Skin of body (tissue), 2 donors: ENCODE results near the gene RIOK1. TPM values are rescaled to one million over a fixed set of nuclear protein-coding genes. Genes with fewer than 3 reads are reported as not detected.
"Not testable (repeated sequence)": the region's sequence is repeated elsewhere in the genome, so short reads cannot be mapped to it uniquely, and the experiment has no call there.

Experiments
- DNase-seq: peaks from one replicate; lab custom pipeline; 2025; lab: John Stamatoyannopoulos, UW
- total RNA-seq: library from RNA; depleted of rRNA; stranded (reverse); fragments of >200 nt; gene quantifications from one replicate; pipeline ENCODE4 v1.2.3, GENCODE V29; 2014

The RIOK1 gene
- total RNA-seq, 1 donor from 2014 or later: 24.8 TPM

DNA sequence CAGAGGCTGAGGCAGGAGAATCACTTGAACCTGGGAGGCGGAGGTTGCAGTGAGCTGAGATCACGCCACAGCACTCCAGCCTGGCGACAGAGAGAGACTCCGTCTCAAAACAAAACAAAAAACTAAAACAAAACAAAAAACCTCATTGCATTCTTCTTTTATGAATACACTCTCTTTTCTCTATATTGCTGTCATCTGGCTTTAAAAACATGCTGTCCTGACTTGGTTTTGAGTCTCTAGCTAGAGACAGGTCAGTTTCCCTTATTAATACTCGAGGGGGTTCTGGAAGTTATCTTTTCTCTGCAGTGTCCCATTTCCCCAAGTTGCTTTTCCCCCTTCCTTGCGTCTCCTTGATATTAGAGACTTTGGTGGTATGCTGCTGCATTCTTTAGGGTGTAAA is 50.9 kb downstream of the RIOK1 start:
- no peak for DNase-seq

GRCh38 chr6:7441048-7441775 is 51.6 kb downstream of the RIOK1 start:
- no peak for DNase-seq

- no peak for DNase-seq
Observed at GRCh38 chr6:7442467-7442866, 52.9 kb downstream of the RIOK1 start.

GRCh38 chr6:7445101-7445500 is 55.5 kb downstream of the RIOK1 start:
- no peak for DNase-seq

DNA sequence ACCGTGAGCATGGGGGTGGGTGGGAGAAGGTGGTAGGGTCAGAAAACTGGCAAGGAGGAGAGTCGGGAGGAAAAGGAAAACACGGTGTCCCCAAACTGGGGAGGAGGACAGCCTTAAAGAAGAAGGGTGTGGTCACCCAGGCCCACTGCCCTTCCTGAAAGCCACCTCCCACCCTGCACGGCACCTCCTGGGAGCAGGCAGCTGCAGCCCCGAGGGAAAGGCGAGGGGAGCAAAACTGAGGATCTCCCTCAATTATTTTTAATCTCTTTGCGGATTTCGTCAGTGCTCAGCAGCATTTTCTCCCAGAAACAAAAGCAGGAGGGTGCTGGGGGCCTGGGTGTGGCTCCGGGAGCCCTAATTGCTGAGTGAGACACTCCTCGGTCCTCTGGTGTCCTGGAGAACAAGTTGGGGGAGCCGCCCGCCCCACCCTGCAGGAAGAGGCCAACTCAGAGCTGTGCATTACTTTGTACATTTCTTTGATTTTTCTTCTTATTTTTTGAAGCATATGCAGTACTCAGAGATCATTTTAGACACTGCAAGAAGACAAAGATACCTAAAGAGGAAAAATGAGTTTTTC is 56.4 kb downstream of the RIOK1 start:
- no peak for DNase-seq

- DNase-seq: no peak
Observed at GRCh38 chr6:7446619-7447325, 57.2 kb downstream of the RIOK1 start.

- DNase-seq: no peak
Observed at GRCh38 chr6:7448232-7448631, 58.6 kb downstream of the RIOK1 start.

DNA sequence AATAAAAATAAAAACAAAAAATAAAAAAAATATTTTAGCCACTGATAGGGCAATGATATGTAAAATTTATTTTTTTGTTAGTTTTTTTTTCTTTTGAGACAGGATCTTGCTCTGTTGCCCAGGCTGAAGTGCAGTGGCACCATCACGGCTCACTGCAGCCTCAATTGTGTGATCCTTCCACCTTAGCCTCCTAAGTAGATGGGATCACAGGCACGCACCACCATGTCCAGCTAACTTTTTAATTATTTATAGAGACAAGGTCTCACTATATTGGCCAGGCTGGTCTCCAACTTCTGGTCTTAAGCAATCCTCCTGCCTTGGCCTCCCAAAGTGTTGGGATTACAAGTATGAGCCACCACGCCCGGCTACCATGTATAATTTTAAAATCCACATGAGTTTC is 59.4 kb downstream of the RIOK1 start:
- no peak for DNase-seq

DNA sequence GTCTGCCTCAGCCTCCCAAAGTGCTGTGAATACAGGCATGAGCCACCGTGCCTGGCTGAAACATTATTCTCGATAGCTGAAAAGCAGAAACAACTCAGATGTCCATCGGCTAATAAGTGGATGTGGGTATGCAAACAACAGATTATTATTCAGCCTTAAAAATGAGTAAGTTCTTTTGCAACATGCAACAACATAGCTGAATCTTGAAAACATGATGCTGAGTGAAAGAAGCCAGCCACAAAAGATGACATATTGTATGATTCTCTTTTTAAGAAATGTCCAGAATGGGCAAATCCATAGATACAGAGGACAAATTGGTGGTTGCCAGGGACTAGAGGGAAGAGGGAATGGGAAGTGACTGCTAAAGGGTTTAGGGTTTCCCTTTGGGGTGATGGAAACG is 61.7 kb downstream of the RIOK1 start:
- DNase-seq: no peak

- no peak for DNase-seq
Observed at GRCh38 chr6:7452898-7453297, 63.3 kb downstream of the RIOK1 start.

GRCh38 chr6:7454696-7455358 is 65.2 kb downstream of the RIOK1 start:
- no peak for DNase-seq

GRCh38 chr6:7456302-7456701 is 66.7 kb downstream of the RIOK1 start:
- DNase-seq: not testable (repeated sequence)

DNA sequence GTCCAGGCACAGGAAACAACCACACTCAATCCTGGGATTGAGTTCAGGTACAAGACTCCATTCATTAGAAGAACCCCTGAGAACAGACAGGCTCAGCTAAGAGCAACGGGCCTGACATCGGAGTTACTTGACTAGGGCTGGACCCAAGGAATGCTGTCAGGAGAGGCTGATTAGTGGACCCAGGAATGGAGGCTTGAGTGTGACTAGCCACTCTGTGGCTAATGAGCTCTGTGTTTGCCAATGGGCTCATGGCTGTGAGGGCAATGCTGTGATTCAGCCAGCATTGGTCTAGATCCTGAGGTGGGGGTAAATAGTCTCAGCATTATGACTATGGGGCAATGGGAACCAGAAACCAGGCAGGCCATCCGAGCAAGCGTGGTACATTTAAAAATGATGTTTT is 71.8 kb downstream of the RIOK1 start:
- no peak for DNase-seq

- no peak for DNase-seq
Observed at GRCh38 chr6:7463785-7464184, 74.2 kb downstream of the RIOK1 start.

GRCh38 chr6:7467007-7467897 is 77.6 kb downstream of the RIOK1 start:
- DNase-seq: no peak

Other genes starting within 250 kb of the RIOK1 start
- gene SSR1, start 76.6 kb upstream of the RIOK1 start, total RNA-seq: 43.0 TPM
- not detected for gene CAGE1, start 66 bp upstream of the RIOK1 start, total RNA-seq
- gene DSP, start 151.9 kb downstream of the RIOK1 start, total RNA-seq: 467 TPM
- 13.8 TPM for gene SNRNP48, start 200.4 kb downstream of the RIOK1 start, total RNA-seq